CD4-positive, alpha-beta T cell treated with Interleukin-21 for 1 hour (primary cell): ENCODE measurements around the gene NACAD.

Experiments
- DNase-seq: peaks from one replicate; pipeline ENCODE4 v3.0.0-alpha.2; 2020

The NACAD gene

DNA sequence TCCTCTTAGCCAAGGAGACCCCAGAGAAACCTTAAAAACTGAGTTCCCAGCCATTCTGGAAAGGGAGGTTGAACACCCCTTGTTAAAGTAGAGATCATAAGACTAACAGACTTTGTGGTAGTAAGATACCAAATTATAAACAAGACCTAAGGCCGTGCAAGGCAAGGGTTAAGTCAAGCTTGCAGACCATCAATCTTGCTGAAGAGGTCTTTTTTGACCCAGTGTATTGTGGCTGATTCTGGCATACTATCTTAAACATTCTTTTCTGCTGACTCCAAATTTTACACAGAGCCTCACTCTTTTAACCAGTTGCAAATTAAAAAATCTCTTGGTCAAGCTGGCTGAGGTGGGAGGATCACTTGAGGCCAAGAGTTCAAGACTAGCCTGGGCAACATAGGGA is 23.9 kb upstream of the NACAD start:
- no peak for DNase-seq

DNA sequence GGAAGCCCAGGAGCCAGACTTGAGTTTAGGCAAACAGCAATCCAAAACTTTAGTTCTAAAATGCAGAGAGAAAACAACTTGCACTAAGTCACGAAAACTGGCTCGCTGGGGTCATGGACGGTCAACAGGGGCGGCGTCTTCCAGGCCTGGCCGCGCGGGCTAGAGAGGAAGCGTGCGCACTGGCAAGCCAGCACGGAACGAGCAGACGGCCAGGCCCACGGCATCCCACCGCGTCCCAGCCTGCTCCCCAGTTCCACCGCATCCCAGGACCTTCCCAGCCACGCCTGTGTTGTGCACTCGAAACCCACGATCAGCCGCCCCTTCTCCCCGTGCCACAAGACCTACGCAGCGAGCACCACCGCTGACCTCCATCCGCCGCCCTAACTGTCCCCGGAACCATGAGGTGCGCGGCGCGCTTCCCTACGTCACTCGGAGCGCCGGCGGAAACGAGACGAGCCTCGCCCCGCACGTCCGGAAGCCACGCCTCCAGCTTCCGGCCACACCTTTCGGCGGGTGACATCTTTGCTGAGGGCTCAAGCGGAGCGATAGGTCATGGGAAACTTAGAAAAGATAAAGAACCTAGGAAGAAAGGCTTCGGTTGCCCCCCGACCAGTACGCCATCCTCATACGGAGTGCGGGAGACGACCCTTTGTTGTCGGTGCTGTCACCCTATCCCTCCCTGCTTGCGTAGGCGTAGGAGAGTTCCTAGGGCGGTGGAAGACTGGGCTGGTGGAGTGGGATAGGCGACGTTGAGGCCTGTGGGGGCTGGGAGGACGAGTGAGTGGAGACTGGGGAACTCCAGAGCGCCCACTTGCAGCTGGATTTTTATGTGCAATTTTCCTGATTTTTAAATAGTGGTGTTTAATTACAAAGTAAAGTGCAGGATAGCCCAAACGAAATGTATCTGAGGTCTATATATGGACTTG is 22.8 kb upstream of the NACAD start, which contains the start of gene TBRG4:
TBRG4 (minus strand) TSS at position 400 of the 926 bp plus-strand sequence. CDS start 2,460 bp downstream, outside the sequence.
- DNase-seq: peak; percentile 93

DNA sequence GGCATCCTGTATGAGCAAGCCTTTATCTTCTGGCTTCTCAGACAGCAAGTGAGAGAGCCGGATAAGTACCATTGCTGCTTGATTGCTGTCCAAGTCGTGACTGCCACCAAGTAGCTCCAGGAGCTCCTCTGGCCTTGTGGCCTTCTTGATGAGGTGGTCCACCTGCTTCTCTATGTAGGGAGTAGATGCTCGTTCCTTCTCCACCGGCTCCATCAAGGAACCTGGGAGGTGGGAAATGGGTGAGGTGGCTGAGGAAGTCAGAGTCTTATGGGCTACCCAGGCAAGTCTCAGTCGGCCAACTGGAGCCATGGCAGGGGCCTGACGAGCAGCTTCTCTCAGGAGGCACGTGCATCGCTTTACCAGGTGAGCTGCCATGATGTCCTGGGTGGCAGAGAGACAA is 20.1 kb upstream of the NACAD start:
- no peak for DNase-seq

DNA sequence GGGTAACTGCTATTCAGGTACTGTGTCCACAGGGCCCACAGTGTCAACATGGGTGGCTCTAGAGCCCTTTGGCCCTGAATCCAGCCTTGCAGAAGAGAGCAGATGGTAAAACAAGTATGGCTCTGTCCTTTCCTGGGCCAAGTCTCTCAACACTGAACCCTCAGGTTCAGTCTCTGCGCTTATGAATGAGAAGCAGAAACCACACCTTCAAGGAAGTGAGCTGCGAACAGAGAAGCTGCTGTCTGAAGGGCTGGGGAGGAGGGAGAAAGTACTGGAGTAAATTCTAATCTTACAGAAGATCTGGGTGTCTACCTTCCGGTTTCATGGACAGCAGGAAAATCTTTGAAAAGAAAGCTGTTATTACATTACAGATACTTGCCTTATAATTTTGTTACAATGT is 18.6 kb upstream of the NACAD start:
- no peak for DNase-seq

- DNase-seq: no peak
Measured at GRCh38 chr7:45106820-45107219, 18.1 kb upstream of the NACAD start.

- DNase-seq: no peak
Measured at GRCh38 chr7:45105588-45106188, 16.9 kb upstream of the NACAD start.

DNA sequence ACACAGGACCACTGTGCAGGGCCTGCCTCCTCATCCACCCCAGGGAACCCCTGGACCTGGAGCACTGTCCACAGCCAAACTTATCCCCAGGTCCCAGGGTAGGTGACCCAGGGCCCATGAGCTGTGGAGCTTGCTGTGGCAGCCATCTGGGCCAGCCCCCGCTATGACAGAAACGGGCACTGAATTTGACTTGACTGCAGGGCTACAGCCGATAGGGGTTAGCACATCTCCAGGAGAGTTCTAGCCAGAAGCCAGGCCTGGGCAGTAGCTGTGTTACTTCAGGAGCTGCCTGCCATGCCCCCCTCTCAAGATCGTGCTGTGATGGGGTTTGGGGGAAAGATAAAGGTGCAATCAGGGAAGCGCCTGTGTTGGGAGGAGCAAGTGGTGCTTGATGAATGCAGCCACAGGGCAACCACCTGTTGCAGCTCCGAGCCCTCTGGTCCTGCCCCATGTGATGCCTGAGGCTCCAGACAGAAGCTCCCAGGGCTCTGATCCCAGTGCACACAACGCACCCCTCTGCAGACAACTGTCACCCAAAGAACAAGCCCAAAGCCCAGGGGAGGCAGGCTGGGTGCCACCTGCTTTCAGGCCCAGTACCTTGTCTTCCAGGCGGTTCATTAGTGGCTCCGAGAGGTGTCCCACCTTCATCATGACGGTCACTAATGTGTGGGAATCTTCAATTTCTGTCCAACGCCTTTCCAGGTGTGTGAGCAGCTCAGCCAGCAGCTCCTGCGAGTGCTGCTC is 16.2 kb upstream of the NACAD start:
- no peak for DNase-seq

DNA sequence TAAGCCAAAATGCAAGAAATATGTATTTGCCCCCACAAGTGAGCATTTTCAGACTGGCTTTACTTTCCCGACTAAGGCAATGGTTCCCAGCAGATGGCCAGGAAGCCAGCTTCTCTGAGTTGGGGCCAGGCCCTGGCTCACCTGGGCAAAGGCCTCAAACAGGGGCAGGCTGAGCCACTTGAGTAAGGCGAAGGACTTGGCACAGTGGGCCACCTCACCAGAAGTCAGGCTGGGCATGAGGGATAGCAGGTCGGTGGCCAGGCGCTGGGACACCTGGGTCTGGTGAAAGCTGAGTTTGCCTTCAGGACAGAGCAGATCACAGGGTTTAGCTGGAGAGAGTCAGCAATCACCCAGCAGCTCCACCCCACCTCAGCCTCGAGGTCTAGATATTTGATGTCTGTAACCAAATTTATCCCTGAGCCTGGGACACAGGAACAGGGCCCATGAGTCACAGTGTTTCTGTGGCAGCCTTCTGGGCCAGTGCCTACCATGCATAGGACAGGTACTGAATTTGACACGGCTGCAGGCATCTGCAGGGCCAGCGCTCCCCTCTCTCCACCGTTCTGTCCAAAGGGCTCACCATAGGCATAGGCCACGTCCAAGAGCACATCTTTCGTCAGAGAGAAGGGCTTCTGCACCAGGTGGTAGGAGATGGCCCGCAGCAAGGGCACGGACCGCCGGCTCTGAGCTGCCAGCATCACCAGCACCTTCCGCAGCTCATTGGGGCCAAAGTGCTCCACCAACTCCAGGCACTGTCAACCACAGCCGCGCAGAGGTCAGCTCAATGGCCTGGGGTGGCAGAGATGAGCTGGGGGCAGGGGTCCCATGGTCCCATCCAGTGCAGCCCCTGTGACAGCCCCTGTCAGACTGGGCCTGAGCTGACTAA is 15.4 kb upstream of the NACAD start:
- no peak for DNase-seq

GRCh38 chr7:45102785-45103712 is 14.3 kb upstream of the NACAD start:
- no peak for DNase-seq

DNA sequence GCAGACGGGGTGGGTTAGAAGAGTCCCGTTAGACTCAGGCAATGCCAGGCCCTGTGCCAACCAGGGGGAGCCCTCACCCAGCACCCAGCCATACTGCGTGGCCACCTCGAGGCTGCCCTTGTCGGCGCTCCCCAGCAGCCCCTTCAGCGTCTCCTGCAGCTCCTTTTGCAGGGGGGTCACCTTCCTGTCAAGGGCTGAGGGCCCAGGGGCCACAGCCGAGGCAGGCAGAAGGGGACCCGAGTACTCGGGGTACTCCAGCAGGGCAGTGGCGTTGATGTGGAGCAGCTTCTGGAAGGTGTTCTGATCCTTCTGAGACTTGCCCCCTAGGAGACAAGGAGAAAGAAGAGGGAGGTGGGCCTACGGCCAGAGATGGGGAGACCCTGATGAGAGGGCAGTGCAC is 13.0 kb upstream of the NACAD start:
- DNase-seq: no peak

GRCh38 chr7:45100761-45101480 is 12.2 kb upstream of the NACAD start:
- no peak for DNase-seq

DNA sequence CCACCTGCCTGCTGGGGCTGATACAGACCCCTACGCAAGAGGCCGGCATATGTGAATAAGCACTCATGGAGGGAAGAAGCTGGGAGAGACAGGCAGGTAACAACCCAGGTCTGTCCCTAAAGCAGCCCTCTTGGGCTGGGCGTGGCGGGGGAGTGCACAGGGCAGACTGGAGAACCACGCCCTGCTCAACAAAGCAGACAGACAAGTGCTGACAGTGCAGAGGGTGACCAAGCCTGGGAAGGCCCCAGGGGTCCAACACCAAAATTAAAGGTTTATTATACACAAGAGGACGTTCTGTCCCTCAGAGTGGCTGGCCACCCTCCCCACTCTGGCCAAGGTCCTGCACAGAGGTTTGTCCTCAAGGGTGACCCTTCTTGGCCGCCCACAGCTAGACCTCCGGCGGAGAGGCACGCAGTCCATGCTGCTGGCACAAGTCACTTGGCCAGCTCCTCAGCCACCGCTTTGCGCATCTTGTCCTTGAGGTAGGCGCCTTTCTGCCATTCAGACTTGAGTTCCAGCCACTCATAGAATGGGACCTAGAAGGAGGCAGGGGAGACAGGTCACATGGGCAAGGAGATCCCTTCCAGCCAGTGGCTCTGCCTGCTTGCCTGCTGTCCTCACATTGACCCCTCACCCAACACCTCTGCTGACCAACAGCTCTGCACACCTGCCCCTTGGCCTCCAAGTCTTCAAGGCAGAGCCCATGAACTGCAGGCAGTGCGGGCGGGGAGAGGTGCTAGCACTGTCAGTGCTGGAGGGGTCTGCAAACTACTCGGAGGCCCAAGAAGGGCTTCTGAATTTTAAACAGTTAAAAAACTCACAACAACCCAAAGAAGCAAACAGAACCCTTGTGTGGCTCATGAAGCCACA is 11.4 kb upstream of the NACAD start:
- no peak for DNase-seq

- no peak for DNase-seq
Measured at GRCh38 chr7:45098983-45099839, 10.4 kb upstream of the NACAD start.

DNA sequence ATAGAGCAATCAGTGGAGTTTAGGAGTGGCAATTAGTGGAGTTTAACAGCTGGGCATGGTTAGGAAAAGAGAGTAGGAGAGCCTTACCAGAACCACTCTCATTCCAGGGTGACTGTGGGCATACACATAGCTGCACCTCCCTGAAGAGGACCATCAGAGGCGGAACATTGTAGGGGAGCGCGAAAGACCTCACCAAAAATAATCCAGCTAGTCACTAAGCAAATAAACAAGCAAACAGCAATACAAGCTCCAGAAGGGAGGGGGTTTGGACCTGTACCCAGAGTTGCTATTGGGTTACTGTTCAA is 4.1 kb upstream of the NACAD start:
- no peak for DNase-seq

- no peak for DNase-seq
Measured at GRCh38 chr7:45092100-45092930, 3.5 kb upstream of the NACAD start.

- peak; percentile 73 for DNase-seq
Measured at GRCh38 chr7:45089341-45089891, 647 bp upstream of the NACAD start.

DNA sequence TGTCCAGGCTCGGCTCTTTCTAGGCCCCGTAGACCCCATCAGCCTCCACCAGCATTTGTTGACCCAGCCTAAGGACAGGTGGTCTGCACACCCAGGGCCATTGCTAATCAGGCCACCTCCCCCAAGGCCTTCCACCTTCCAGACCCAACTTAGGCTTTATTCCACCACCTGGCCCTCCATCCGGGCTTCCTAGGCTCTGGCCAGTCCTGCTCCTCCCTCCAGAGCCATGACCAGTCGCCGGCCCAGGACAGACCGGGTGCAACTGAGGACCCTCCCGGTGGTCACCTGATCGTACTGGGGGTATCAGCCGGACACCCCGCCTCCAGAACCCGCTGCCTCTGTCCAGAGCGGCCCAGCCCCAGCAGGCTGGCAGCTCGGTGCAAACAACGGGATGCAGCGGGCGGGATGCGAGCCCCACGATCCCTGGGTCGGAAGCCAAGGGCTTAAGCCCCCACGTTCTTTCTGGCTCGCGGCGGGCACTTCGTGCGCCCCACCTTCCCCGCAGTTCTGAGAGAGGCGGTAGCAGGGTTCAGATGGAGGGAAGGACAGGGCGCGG is 545 bp downstream of the NACAD start:
- no peak for DNase-seq
